ENCODE results near the gene CNTN4. TPM values are rescaled to one million over a fixed set of nuclear protein-coding genes. Genes with fewer than 3 reads are reported as not detected.

CNTN4 gene
- total and polyA plus RNA-seq, 2 of the 8 experiments (the other 6 are each of a cell fraction or from before 2014, with no cell fraction given): 0.41 to 2.2 TPM

GRCh38 chr3:3101660-3102458 is 1003.2 kb downstream of the CNTN4 start (continued):
- TF ChIP-seq, protein P1, sequence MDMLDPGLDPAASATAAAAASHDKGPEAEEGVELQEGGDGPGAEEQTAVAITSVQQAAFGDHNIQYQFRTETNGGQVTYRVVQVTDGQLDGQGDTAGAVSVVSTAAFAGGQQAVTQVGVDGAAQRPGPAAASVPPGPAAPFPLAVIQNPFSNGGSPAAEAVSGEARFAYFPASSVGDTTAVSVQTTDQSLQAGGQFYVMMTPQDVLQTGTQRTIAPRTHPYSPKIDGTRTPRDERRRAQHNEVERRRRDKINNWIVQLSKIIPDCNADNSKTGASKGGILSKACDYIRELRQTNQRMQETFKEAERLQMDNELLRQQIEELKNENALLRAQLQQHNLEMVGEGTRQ (IDR thresholded peaks at IDR 0.05; ENCODE audit: low read length): no peak
- no peak for TF ChIP-seq SP1 (IDR thresholded peaks at IDR 0.05; ENCODE audit: low read depth, low read length)
- TF ChIP-seq KDM5A (IDR thresholded peaks at IDR 0.05; ENCODE audit: low read length): no peak
- TF ChIP-seq HDAC6 (IDR thresholded peaks at IDR 0.05; ENCODE audit: low read depth, low read length): no peak
- TF ChIP-seq SIRT6 (IDR thresholded peaks at IDR 0.05; ENCODE audit: low read length): no peak
- TF ChIP-seq YY1 (IDR thresholded peaks at IDR 0.05; ENCODE audit: low read depth, low read length): no peak
- TF ChIP-seq ATF3 (IDR thresholded peaks at IDR 0.05; ENCODE audit: insufficient read depth, low read depth, low read length): no peak
